NCI-H345 treated with DMSO at 0.1 percent for 48 hours (cell line): ENCODE results near the gene COP1.
A peak's percentile ranks its signal among the peaks of the same experiment; 100 is the strongest.
"Not testable (repeated sequence)": the region's sequence is repeated elsewhere in the genome, so short reads cannot be mapped to it uniquely, and the experiment has no call there.

Source experiments
- DNase-seq: peaks from one replicate; lab custom pipeline; 2025; ENCODE audit not compliant: unreplicated experiment; lab: John Stamatoyannopoulos, UW

Gene COP1

DNA sequence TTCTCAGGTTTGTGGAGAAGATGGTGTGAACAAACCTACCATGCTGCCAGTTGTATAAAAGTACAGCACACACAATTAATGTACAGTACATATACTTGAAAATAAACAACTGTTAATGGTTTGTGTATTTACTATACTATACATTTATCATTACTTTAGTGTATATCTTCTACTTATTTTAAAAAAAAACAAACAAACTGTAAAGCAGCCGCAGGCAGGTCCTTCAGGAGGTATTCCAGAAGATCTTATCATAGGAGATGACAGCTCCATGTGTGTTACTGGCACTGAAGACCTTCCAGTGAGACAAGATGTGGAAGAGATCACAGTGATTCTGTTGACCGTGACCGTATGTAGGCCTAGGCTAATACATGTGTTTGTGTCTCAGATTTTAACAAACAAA is 155.7 kb downstream of the COP1 start:
- DNase-seq = no peak

DNA sequence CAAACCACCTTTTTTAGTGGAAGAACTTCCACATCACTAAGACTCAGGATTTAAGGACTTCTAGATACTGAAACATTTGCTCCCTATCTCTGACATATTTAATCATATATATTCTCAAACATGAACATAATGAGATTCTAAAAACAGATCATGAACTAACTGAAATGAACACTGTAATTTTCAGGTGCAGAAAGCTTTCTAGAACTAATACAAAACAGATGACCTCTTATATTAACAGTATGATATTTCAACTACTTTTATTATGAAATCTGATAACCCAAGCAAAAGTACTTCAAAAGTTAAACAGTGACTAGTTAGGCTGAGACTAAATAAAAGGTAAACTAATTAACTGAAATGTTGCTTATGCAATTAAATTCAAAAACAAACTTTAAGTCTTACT is 157.5 kb downstream of the COP1 start:
- no peak for DNase-seq

DNA sequence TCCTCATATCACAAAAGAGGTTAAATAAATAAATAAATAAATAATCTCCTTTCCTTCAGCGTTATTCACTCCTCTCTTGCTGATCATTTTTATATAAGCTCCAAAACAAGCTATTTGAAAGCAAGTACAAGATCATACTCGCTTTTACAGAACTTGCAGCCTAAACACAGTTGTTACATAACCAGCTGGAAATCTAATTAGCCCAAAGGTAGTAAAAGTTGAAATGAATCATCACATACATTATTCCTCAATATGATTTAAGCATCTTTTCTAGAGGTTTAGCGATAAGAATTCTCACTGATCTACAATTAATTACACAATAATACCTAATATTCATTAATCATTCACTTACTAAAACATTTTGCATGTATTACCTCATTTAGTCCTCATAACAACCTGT is 160.2 kb downstream of the COP1 start:
- DNase-seq = no peak

DNA sequence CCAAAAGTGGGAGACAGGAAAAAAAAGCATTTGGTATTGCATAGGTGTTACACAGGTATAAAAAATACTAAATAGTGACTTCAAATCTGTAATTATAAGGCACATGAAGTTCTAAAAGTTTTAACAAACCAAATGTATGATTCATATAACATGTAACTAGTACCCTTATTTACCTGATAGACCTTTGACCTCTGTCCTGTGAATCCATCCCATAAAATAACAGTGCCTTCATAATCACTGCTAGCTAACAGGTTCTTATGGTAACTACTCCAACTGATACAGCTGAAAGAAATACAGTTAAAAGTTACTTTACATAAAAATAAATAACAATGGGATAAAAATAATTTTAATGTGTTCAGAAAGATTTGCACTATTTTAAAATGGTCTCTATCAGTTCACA is 163.5 kb downstream of the COP1 start:
- DNase-seq = no peak

DNA sequence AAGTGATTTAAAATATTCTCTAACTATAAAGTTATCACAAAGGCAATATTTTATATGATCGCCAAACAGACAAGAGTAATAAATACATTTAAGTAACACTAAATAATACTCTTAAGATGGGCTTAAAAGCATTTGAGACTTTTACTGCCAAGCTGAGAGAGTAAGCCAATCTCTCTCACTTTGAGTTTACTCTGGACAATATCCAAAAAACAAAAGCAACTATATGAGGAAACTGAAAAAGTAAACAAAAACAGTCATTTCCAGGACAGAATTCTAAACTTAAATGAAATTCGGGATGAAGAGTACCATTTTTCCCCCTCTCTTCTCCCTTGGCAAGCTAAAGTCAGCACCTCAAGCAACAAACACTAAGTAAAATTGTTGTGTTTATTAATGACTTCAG is 173.2 kb downstream of the COP1 start:
- no peak for DNase-seq

DNA sequence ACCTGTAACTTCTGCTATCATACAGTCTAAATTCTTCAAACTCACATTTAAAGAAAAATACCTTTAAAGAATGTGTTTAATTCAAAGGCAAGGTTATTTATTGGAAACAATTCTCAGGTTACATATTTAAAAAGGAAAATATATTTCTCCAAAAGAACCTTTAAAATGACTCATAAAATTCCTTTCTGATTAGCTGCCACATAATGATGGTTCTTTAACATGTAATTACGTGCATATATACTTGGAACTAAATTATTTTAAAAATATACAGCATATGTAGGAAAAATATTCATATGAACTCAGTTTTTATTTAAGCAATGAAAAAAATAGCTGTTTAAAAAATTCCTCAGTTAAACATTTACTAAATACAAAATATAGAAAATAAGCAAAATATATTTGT is 173.6 kb downstream of the COP1 start:
- no peak for DNase-seq

DNA sequence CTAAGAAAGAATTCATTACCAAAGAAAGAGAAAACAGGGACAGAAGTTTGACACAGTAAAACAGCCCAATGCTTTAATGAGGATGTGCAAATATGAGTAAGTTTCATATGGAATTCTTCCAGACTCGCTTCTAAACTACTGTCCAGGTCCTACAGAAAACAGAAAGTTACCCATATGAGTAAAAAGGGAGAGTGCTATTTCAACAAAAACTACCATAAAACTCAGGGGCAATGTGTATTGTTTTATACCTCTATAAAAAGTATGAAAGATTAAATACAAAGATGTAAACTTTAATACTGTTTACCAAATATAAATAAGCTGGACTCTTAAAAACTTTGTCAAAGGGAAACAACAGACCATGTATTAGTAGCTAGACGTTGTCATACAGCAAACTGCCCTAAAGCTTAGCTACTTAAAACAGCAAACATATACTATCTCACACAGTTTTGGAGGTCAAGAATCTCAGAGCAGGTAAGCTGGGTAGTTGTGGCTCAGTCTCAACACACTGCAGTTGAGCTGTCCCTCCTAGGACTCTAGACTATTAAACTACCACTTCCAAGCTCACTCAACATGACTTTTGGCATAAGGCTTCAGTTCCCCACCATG is 174.9 kb downstream of the COP1 start:
- no peak for DNase-seq

DNA sequence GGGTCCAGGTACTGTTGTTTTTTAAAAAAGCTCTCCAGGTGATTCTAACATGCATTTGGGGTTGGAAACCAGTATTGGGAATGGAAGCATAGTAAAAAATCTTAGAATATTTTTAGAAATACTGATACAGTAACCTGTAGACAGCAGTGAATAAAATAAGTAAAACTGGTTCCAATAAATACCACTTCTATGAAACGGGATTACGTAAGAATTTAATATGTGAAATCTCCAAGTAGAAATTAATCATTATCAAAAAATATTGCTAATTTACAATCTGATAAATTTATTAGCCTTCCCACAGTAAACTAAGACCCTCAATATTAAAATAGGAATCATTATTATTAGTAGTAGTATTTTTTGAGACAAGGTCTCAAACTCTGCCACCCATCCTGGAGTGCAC is 177.5 kb downstream of the COP1 start:
- no peak for DNase-seq

DNA sequence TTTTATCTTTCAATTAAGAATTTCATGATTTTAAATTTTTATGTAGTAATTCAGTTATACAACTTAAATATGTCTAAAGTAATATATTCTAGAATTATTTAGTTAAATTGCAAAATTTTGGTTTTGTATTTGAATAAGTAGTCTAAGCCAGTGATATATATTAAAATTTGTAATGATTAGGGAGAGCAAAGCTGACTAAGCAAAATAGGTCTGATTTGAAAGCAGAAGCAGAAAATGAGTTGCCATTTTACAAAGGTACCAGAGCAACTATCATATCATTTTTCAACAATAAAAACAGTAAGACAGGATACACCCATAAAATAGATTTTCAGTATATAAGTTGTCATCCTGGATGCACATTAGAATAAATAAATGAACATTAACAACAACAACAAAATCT is 177.9 kb downstream of the COP1 start:
- no peak for DNase-seq

DNA sequence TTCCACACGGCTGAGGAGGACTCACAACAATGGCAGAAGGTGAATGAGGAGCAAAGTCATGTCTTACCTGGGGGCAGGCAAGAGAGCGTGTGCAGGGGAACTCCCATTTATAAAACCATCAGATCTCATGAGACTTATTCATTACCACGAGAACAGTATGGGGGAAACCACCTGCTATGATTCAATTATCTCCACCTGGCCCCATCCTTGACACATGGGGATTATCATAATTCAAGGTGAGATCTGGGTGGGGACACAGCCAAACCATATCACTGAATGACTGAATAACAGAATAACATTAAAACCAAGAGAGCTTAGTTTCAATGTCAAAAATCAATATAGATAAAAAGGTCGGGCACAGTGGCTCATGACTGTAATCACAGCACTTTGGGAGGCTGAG is 179.2 kb downstream of the COP1 start:
- DNase-seq = peak; percentile 26

DNA sequence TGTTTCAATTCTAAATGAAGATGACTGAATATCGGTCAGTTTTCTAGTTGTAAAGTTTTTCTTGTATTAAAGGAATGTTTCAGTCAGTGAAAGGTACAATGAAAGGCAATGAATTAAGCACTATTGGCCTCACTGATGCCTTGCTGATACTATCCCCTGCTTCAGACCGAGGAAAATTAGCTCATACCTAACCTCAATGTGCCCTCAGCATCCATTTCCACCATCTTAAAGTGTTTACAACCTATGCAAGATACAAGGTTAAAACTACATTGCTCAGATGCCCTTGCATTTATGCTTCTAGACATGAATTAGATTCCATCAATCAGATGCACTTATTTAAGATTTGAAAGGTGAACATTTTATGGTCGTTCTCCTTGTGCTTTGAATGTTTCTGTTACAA is 184.5 kb downstream of the COP1 start:
- no peak for DNase-seq

DNA sequence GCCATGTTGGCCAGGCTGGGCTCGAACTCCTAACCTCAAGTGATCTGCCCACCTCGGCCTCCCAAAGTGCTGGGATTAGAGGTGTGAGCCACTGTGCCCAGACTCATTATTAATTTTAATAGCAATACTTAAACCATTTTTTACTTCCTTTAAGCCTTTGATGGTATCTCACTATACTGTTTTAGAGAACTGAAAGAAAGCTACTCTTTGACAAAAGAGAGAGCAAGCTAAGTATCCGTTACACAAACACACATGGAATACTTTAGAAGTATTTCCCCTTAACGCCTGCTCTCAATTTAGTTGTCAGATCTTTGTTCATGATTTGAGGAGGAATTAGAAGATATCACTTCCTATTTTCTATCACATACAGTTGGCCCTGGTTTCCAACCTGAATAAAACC is 189.4 kb downstream of the COP1 start:
- DNase-seq = no peak

DNA sequence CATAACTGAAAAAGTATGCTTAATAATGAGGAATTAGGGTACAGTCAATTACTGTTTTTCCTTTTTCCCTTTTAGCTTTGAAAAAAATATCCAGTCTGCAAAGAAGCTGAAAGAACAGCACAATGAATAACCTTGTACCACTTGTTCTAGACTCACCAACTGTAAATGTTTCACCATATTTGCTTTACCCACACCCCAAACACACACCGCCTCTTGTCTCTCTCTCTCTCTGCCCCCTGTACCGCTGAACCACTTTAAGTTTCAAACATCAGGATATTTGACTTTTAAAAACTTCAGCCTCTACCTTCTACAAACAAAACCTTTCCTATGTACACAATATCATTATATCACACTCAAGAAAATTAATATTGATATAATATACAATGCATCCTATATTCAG is 197.1 kb downstream of the COP1 start:
- no peak for DNase-seq

DNA sequence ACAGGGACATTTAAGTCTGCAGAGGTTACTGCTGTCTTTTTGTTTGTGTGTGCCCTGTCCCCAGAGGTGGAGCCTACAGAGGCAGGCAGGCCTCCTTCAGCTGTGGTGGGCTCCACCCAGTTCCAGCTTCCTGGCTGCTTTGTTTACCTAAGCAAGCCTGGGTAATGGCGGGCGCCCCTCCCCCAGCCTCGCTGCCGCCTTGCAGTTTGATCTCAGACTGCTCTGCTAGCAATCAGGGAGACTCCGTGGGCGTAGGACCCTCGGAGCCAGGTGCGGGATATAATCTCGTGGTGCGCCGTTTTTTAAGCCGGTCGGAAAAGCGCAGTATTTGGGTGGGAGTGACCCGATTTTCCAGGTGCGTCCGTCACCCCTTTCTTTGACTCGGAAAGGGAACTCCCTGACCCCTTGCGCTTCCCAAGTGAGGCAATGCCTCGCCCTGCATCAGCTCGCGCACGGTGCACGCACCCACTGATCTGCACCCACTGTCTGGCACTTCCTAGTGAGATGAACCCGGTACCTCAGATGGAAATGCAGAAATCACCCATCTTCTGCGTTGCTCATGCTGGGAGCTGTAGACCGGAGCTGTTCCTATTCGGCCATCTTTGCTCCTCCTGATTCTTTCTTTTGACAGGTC is 199.2 kb downstream of the COP1 start:
- DNase-seq = not testable (repeated sequence)

DNA sequence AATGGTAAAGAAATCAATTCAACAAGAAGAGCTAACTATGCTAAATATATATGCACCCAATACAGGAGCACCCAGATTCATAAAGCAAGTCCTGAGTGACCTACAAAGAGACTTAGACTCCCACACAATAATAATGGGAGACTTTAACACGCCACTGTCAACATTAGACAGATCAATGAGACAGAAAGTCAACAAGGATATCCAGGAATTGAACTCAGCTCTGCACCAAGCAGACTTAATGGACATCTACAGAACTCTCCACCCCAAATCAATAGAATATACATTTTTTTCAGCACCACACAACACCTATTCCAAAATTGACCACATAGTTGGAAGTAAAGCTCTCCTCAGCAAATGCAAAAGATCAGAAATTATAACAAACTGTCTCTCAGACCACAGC is 212.4 kb downstream of the COP1 start:
- DNase-seq = not testable (repeated sequence)

DNA sequence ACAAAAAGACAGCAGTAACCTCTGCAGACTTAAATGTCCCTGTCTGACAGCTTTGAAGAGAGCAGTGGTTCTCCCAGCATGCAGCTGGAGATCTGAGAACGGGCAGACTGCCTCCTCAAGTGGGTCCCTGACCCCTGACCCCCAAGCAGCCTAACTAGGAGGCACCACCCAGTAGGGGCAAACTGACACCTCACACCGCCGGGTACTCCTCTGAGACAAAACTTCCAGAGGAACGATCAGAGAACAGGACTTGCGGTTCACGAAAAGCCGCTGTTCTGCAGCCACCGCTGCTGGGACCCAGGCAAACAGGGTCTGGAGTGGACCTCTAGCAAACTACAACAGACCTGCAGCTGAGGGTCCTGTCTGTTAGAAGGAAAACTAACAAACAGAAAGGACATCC is 214.3 kb downstream of the COP1 start:
- DNase-seq = not testable (repeated sequence)

DNA sequence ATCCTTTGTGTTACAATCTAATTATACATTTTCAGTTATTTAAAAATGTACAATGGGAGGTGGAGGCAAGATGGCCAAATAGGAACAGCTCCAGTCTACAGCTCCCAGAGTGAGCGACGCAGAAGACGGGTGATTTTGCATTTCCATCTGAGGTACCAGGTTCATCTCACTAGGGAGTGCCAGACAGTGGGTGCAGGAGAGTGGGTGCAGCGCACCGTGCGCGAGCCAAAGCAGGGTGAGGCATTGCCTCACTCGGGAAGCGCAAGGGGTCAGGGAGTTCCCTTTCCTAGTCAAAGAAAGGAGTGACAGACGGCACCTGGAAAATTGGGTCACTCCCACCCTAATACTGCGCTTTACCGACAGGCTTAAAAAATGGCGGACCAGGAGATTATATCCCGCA is 214.9 kb downstream of the COP1 start:
- not testable (repeated sequence) for DNase-seq

DNA sequence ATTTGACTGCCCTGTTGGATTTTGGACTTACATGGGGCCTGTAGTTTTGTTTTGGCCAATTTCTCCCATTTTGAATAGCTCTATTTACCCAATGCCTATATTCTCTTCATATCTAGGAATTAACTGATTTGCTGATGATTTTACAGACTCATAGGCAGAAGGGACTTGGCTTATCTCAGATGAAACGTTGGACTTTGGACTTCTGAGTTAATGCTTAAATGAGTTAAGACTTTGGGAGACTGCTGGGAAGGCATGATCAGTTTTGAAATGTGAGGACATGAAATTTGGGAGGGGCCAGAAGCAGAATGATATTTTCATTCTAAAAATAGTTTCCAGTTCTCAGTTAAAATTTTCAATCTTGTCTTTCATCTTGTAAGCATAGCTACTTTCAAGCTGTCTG is 222.3 kb downstream of the COP1 start:
- no peak for DNase-seq

DNA sequence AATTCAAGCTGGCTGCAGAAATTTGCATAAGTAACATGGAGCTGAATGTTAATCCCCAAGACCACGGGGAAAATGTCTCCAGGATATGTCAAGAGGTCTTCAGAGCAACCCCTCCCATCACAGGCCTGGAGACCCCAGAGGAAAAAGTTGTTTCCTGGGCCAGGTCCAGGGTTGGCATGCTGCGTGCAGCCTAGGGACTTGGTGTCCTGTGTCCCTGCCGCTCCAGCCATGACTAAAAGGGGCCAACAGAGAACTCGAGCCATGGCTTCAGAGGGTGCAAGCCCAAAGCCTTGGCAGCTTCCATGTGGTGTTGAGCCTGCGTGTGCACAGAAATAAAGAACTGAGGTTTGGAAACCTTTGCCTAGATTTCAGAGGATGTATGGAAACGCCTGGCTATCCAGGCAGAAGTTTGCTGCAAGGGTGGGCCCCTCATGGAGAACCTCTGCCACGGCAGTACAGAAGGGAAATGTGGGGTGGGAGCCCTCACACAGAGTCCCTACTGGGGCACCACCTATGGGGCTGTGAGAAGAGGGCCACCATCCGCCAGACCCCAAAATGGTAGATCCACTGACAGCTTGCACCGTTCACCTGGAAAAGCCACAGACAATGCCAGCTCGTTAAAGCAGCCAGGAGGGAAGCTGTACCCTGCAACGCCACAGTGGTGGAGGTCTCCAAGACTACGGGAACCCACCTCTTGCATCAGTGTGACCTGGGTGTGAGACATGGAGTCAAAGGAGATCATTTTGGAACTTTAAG is 222.9 kb downstream of the COP1 start:
- no peak for DNase-seq

DNA sequence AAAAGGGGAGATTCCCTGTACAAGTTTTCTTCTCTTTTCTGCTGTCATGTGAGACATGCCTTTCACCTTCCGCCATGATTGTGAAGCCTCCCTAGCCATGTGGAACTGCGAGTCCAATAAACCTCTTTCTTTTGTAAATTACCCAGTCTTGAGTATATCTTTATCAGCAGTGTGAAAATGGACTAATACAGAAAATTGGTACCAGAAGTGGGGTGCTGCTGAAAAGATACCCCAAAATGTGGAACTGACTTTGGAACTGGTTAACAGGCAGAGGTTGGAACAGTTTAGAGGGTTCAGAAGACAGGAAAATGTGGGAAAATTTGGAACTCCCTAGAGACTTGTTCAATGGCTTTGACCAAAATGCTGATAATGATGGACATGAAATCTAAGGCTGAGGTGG is 223.7 kb downstream of the COP1 start:
- not testable (repeated sequence) for DNase-seq

DNA sequence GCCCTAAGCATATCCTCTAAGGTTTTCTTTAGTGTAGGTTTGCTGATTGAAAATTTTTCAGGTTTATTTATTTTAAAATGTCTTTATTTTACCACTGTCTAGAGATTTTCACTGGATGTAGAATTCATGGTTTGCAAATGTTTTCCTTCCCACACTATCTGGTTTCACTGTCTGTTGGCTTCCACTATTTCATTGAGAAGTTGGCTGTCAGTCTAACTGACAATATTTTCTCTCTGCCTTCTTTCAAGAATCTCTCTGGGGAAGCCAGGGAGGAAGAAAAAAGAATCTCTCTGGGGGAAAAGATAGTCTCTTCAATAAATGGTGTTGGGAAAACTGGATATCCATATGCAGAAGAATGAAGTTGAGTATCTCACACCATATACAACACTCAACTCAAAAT is 226.0 kb downstream of the COP1 start:
- no peak for DNase-seq

DNA sequence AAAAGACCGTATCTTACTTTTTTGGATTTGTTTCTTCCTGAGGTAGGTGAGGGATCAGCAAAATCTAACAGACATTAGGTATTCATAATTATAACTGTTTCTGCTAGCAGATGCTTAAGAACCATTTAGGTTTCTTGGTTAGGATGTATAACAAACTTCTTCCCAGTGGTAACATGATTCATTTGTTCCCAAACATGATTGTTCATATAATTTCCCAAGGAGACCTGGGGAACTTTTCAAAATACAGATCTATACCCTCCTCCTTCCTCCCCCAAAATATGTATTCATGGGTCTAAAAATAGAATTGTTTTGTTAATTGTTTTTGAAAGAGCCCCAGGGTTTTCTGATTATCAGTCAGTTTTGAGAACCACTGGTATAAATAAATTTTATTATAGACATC is 228.2 kb downstream of the COP1 start:
- no peak for DNase-seq

DNA sequence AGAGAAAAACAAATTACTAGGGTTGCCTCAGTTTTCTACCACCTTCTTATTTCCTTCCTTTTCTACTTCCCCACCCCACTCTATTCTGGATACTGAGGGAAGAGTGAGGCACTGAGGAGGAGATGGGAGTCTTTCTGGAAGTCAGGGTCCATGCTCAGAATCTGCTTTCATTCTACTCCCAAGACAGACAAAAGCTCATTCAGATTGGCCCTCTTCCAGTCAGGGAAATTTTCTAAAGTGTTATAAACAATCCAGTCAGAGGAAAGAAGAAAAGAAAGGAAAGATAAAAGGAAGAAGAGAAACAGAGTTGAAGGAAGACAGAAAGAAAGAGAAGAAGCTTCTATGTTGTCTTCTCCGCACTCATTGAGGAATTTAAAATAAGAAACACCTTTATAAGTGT is 228.6 kb downstream of the COP1 start:
- DNase-seq = no peak
